CD14-positive monocyte (primary cell): ENCODE results near the gene SMNDC1. TPM values are rescaled to one million over a fixed set of nuclear protein-coding genes. Genes with fewer than 3 reads are reported as not detected.

ENCODE experiments used
- DNase-seq, 3 donors: peaks; one replicate each; pipeline ENCODE4 v3.0.0-alpha.2; 2011 to 2022
- H2AFZ ChIP-seq: 2 replicates; pipeline ENCODE4 v1.6.0; 2012; ENCODE audit warnings: mild to moderate bottlenecking, low read depth, low read length, inconsistent platforms; ENCODE audit not compliant: insufficient read depth, poor library complexity, severe bottlenecking
- H3K27ac ChIP-seq, 2 donors: 1 replicate in 1 of 2; 2 replicates in 1 of 2; pipeline ENCODE4 v1.5.1; 2012 to 2013; ENCODE audit warnings: low read length in 2 of 2, control low read depth in 1 of 2, inconsistent platforms in 1 of 2, low read depth in 1 of 2, mild to moderate bottlenecking in 1 of 2
- H3K27me3 ChIP-seq, 2 donors: one replicate each; pipeline versions ENCODE4 v1.6.0 to v1.6.1; 2011 to 2013; ENCODE audit warnings: low read length in 2 of 2; ENCODE audit not compliant: control insufficient read depth in 2 of 2, insufficient read depth in 2 of 2
- H3K36me3 ChIP-seq, 2 donors: replicated peaks in 1 of 2; 1 replicate in 1 of 2; 2 replicates in 1 of 2; pipeline versions ENCODE4 v1.5.1 to v1.6.1; 2012 to 2013; ENCODE audit warnings: low read length in 2 of 2, control low read depth in 1 of 2, inconsistent platforms in 1 of 2, mild to moderate bottlenecking in 1 of 2; ENCODE audit not compliant: insufficient read depth in 2 of 2, control insufficient read depth in 1 of 2
- H3K4me1 ChIP-seq, 2 donors: 1 replicate in 1 of 2; 2 replicates in 1 of 2; pipeline versions ENCODE4 v1.5.1 to v1.6.1; 2012 to 2013; ENCODE audit warnings: low read length in 2 of 2, control low read depth in 1 of 2, inconsistent platforms in 1 of 2, mild to moderate bottlenecking in 1 of 2, moderate library complexity in 1 of 2; ENCODE audit not compliant: insufficient read depth in 2 of 2, control insufficient read depth in 1 of 2
- H3K4me2 ChIP-seq: replicated peaks from 2 replicates; pipeline ENCODE3; 2012; ENCODE audit warnings: low read length, moderate library complexity, mild to moderate bottlenecking; ENCODE audit not compliant: poor library complexity, severe bottlenecking; ENCODE audit errors: extremely low read depth
- H3K4me3 ChIP-seq, 3 experiments: fragments of 200-600 bp in 1 of 3; sonication (generic) in 1 of 3; replicated peaks in 1 of 3; 1 replicate in 2 of 3; 2 replicates in 1 of 3; pipeline ENCODE4 v1.5.1; 2011 to 2013; ENCODE audit warnings: low read length in 3 of 3, mild to moderate bottlenecking in 3 of 3, control low read depth in 2 of 3, low read depth in 2 of 3, inconsistent platforms in 1 of 3, moderate library complexity in 1 of 3
- H3K79me2 ChIP-seq: 2 replicates; pipeline ENCODE4 v1.6.0; 2012; ENCODE audit warnings: mild to moderate bottlenecking, control low read depth, inconsistent platforms, low read length, moderate library complexity; ENCODE audit not compliant: insufficient read depth
- H3K9ac ChIP-seq: 2 replicates; pipeline ENCODE4 v1.6.0; 2017; ENCODE audit warnings: low read length, mild to moderate bottlenecking; ENCODE audit not compliant: insufficient read depth, poor library complexity, severe bottlenecking
- H3K9me3 ChIP-seq, 2 donors: replicated peaks in 1 of 2; 1 replicate in 1 of 2; 2 replicates in 1 of 2; pipeline versions ENCODE4 v1.5.1 to v1.6.1; 2012 to 2013; ENCODE audit warnings: low read length in 2 of 2, control low read depth in 1 of 2; ENCODE audit not compliant: control insufficient read depth in 1 of 2, insufficient read depth in 1 of 2
- H4K20me1 ChIP-seq: 2 replicates; pipeline ENCODE4 v1.6.0; 2012; ENCODE audit warnings: mild to moderate bottlenecking, low read length, control low read depth, moderate library complexity; ENCODE audit not compliant: insufficient read depth
- H3K27ac Mint-ChIP-seq, 7 donors: one replicate each; pipeline ENCODE4 v1.8.0; 2020; ENCODE audit warnings: mild to moderate bottlenecking in 7 of 7, mixed read lengths in 7 of 7, moderate library complexity in 6 of 7, inconsistent platforms in 2 of 7
- H3K27me3 Mint-ChIP-seq, 3 donors: one replicate each; pipeline ENCODE4 v1.8.0; 2021 to 2022; ENCODE audit warnings: low read depth in 3 of 3, mild to moderate bottlenecking in 3 of 3, mixed read lengths in 3 of 3, moderate library complexity in 3 of 3, inconsistent platforms in 1 of 3
- H3K36me3 Mint-ChIP-seq, 2 donors: one replicate each; pipeline ENCODE4 v1.8.0; 2020; ENCODE audit warnings: mixed read lengths in 2 of 2, inconsistent platforms in 1 of 2, mild to moderate bottlenecking in 1 of 2
- H3K4me1 Mint-ChIP-seq: one replicate; pipeline ENCODE4 v1.8.0; 2020; ENCODE audit warnings: mild to moderate bottlenecking, mixed read lengths
- H3K4me3 Mint-ChIP-seq, 2 donors: one replicate each; pipeline ENCODE4 v1.8.0; 2020; ENCODE audit warnings: mild to moderate bottlenecking in 2 of 2, mixed read lengths in 2 of 2, moderate library complexity in 1 of 2
- H3K9me3 Mint-ChIP-seq, 7 donors: one replicate each; pipeline ENCODE4 v1.8.0; 2020 to 2022; ENCODE audit warnings: mixed read lengths in 7 of 7, mild to moderate bottlenecking in 6 of 7, moderate library complexity in 6 of 7, inconsistent platforms in 2 of 7
- CTCF ChIP-seq: fragments of 200-600 bp; IDR thresholded peaks from one replicate; pipeline ENCODE4 v1.8.0; 2022; ENCODE audit warnings: antibody characterized with exemption, mild to moderate bottlenecking
- WGBS: methylation state at CpG from one replicate; pipeline ENCODE4 v1.1.5; 2013; ENCODE audit warnings: missing lambda C conversion rate; ENCODE audit not compliant: insufficient coverage; 5-methylcytosine and 5-hydroxymethylcytosine counted together
- intact Hi-C, 2 donors: fragments of 100-400 bp; cut with micrococcal nuclease; formaldehyde crosslinking; loops; one replicate each; pipeline versions ENCODE4 v1.15.0 to v1.15.1; 2023
- polyA plus RNA-seq, 3 donors: library from polyadenylated mRNA; depleted of rRNA in 1 of 3; unstranded in 2 of 3; stranded (reverse) in 1 of 3; fragments of 300-500 nt in 2 of 3; fragments of >200 nt in 1 of 3; fragmentation: Illumina TruSeq in 2 of 3; gene quantifications; 1 replicate in 2 of 3; 2 replicates in 1 of 3; pipeline ENCODE4 v1.2.3, GENCODE V29; 2012 to 2021

SMNDC1 gene
- polyA plus RNA-seq, 3 donors = 15.6 to 18.2 (median 16.4) TPM

GRCh38 chr10:110258542-110258941 is 46.2 kb downstream of the SMNDC1 start:
- H3K9ac ChIP-seq = no peak overlapping the region
- H2AFZ ChIP-seq = no peak overlapping the region
- no peaks in the 10 kb centered on the region for H3K36me3 ChIP-seq
- H3K4me3 ChIP-seq = no peak overlapping the region
- no peak for TF ChIP-seq CTCF
- Mint-ChIP-seq H3K27ac (no peak overlapping the region), H3K36me3 (peaks cover 7 to 19% of the 10 kb centered on the region in 2 donors), H3K4me1 (peaks cover 2% of the 10 kb centered on the region), H3K9me3 (no peaks in the 10 kb centered on the region), H3K4me3 (no peak overlapping the region), H3K27me3 (no peaks in the 10 kb centered on the region)
- no peak overlapping the region for H3K27ac ChIP-seq
- no peaks in the 10 kb centered on the region for H3K9me3 ChIP-seq
- no peak for DNase-seq
- no peaks in the 10 kb centered on the region for H3K27me3 ChIP-seq
- H3K4me2 ChIP-seq = no peak overlapping the region
- WGBS = no CpG with 5 or more reads among the region's 1 CpG
- no peaks in the 10 kb centered on the region for H3K79me2 ChIP-seq
- H3K4me1 ChIP-seq = no peaks in the 10 kb centered on the region
- H4K20me1 ChIP-seq = no peaks in the 10 kb centered on the region
- intact Hi-C loops = no loop called here

GRCh38 chr10:110254467-110254866 is 50.3 kb downstream of the SMNDC1 start:
- Histone ChIP-seq H3K9me3 (no peaks in the 10 kb centered on the region), H2AFZ (no peak overlapping the region), H3K4me2 (no peak overlapping the region), H3K4me3 (no peak overlapping the region), H3K79me2 (no peaks in the 10 kb centered on the region), H3K9ac (no peak overlapping the region), H3K27me3 (no peaks in the 10 kb centered on the region), H3K4me1 (no peaks in the 10 kb centered on the region), H3K36me3 (no peaks in the 10 kb centered on the region), H4K20me1 (peaks cover 15% of the 10 kb centered on the region), H3K27ac (no peak overlapping the region)
- H3K9me3 Mint-ChIP-seq = no peaks in the 10 kb centered on the region
- DNase-seq = no peak
- peaks cover 7 to 13% of the 10 kb centered on the region in 2 donors for H3K36me3 Mint-ChIP-seq
- intact Hi-C loops = no loop called here
- H3K4me1 Mint-ChIP-seq = no peaks in the 10 kb centered on the region
- TF ChIP-seq CTCF = no peak
- no peak overlapping the region for H3K4me3 Mint-ChIP-seq
- H3K27ac Mint-ChIP-seq = peak overlapping the region in 1 of 7 donors; percentile 28
- H3K27me3 Mint-ChIP-seq = no peaks in the 10 kb centered on the region
